Esophagus muscularis mucosa (tissue), 4 donors: ENCODE measurements around the gene CACNA2D3.

Experiments
- EP300 ChIP-seq: sonication (generic); formaldehyde crosslinking; IDR thresholded peaks from one replicate; pipeline ENCODE4 v1.6.1; 2017; ENCODE audit warnings: antibody characterized with exemption
- POLR2A ChIP-seq: fragments of 450-650 bp; IDR thresholded peaks from one replicate; pipeline ENCODE4 v1.6.1; 2017; ENCODE audit warnings: antibody characterized with exemption, moderate library complexity, mild to moderate bottlenecking, low read depth
- TF ChIP-seq, protein P1 (sequence below), 3 experiments: fragments of 200-600 bp in 2 of 3; fragments of 450-650 bp in 1 of 3; sonication (generic) in 2 of 3; IDR thresholded peaks; one replicate each; pipeline ENCODE4 v1.5.1; 2017 to 2019; ENCODE audit warnings: antibody characterized with exemption in 3 of 3, mild to moderate bottlenecking in 2 of 3, moderate library complexity in 1 of 3

DNA sequence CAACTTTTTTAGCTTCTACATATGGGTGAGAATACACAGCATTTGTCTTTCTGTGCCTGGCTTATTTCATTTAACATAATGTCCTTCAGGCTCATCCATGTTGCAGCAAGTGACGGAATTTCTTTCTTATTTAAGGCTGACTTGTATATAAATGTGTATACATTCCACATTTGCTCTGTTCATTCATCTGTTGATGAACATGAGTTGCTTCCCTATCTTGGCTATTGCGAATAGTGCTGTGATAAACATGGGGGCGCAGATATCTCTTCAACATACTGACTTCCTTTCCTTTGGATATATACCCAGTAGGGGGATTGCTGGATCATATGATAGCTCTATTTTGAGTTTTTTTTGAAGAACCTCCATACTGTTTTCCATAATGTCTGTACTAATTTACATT is 332.5 kb downstream of the CACNA2D3 start:
- TF ChIP-seq, protein P1, sequence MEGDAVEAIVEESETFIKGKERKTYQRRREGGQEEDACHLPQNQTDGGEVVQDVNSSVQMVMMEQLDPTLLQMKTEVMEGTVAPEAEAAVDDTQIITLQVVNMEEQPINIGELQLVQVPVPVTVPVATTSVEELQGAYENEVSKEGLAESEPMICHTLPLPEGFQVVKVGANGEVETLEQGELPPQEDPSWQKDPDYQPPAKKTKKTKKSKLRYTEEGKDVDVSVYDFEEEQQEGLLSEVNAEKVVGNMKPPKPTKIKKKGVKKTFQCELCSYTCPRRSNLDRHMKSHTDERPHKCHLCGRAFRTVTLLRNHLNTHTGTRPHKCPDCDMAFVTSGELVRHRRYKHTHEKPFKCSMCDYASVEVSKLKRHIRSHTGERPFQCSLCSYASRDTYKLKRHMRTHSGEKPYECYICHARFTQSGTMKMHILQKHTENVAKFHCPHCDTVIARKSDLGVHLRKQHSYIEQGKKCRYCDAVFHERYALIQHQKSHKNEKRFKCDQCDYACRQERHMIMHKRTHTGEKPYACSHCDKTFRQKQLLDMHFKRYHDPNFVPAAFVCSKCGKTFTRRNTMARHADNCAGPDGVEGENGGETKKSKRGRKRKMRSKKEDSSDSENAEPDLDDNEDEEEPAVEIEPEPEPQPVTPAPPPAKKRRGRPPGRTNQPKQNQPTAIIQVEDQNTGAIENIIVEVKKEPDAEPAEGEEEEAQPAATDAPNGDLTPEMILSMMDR (IDR thresholded peaks at IDR 0.05) = no peak
- TF ChIP-seq POLR2A (no peak), EP300 (no peak)
